GM21423 (cell line): Measurements from ENCODE around the gene CXorf51A.
"Not testable (repeated sequence)": the region's sequence is repeated elsewhere in the genome, so short reads cannot be mapped to it uniquely, and the experiment has no call there.

Experiments
- ATAC-seq: cut with Tn5 transposase; IDR thresholded peaks from one replicate; pipeline ENCODE4 v1.9.1; 2021; ENCODE audit warnings: mild to moderate bottlenecking, moderate library complexity; ENCODE audit not compliant: unreplicated experiment

Gene CXorf51A

GRCh38 chrX:146814644-146815043 is at the start of gene CXorf51A:
Gene CXorf51A (minus strand): TSS chrX:146814744. CDS start chrX:146814723, 21 bp downstream.
- ATAC-seq, result not testable (repeated sequence)

- no peak for ATAC-seq
Measured at GRCh38 chrX:146863566-146863965, 49.0 kb upstream of the CXorf51A start.

GRCh38 chrX:146854281-146854680 is 39.7 kb upstream of the CXorf51A start:
- no peak for ATAC-seq

GRCh38 chrX:146831994-146832393 is 17.4 kb upstream of the CXorf51A start:
- no peak for ATAC-seq

- ATAC-seq, result not testable (repeated sequence)
Measured at GRCh38 chrX:146809471-146809870, 5.1 kb downstream of the CXorf51A start, which contains the start of gene CXorf51B. Gene CXorf51B (plus strand): TSS chrX:146809771. CDS start chrX:146809792, 21 bp downstream.
